Measurements from ENCODE around the gene ARSB.

The ARSB gene

GRCh38 chr5:78771260-78772205 lies 213.6 kb downstream of the ARSB start:
- TF ChIP-seq TAF1 (IDR thresholded peaks at IDR 0.05; ENCODE audit: borderline replicate concordance, insufficient read depth, low read length) = no peak
- no peak for TF ChIP-seq REST (IDR thresholded peaks at IDR 0.05; ENCODE audit: insufficient read depth in 1 of 2, low read depth in 2 of 2, low read length in 2 of 2)
- no peak for TF ChIP-seq SIN3A (IDR thresholded peaks at IDR 0.05; ENCODE audit: borderline replicate concordance, insufficient read depth, low read length)
- TF ChIP-seq POLR2AphosphoS5 (IDR thresholded peaks at IDR 0.05; ENCODE audit: low read depth, low read length) = no peak
- no peak for TF ChIP-seq FOXP2 (optimal IDR thresholded peaks at IDR 0.05; ENCODE audit: borderline replicate concordance, extremely low read depth, extremely low read length, insufficient read depth)

GRCh38 chr5:78768781-78769380 lies 216.2 kb downstream of the ARSB start:
- no peak for TF ChIP-seq POLR2AphosphoS5 (IDR thresholded peaks at IDR 0.05; ENCODE audit: low read depth, low read length)
- TF ChIP-seq TAF1 (IDR thresholded peaks at IDR 0.05; ENCODE audit: borderline replicate concordance, insufficient read depth, low read length) = no peak
- TF ChIP-seq SIN3A (IDR thresholded peaks at IDR 0.05; ENCODE audit: borderline replicate concordance, insufficient read depth, low read length) = no peak

GRCh38 chr5:78766412-78766762 lies 218.7 kb downstream of the ARSB start:
- TF ChIP-seq FOXP2 (optimal IDR thresholded peaks at IDR 0.05; ENCODE audit: borderline replicate concordance, extremely low read depth, extremely low read length, insufficient read depth) (no peak), REST (IDR thresholded peaks at IDR 0.05; ENCODE audit: insufficient read depth in 1 of 2, low read depth in 2 of 2, low read length in 2 of 2) (no peak), POLR2AphosphoS5 (IDR thresholded peaks at IDR 0.05; ENCODE audit: low read depth, low read length) (no peak), SIN3A (IDR thresholded peaks at IDR 0.05; ENCODE audit: borderline replicate concordance, insufficient read depth, low read length) (no peak), TAF1 (IDR thresholded peaks at IDR 0.05; ENCODE audit: borderline replicate concordance, insufficient read depth, low read length) (no peak)

- no peak for TF ChIP-seq TAF1 (IDR thresholded peaks at IDR 0.05; ENCODE audit: borderline replicate concordance, insufficient read depth, low read length)
- TF ChIP-seq REST (IDR thresholded peaks at IDR 0.05; ENCODE audit: insufficient read depth in 1 of 2, low read depth in 2 of 2, low read length in 2 of 2) = no peak
- no peak for TF ChIP-seq FOXP2 (optimal IDR thresholded peaks at IDR 0.05; ENCODE audit: borderline replicate concordance, extremely low read depth, extremely low read length, insufficient read depth)
- TF ChIP-seq SIN3A (IDR thresholded peaks at IDR 0.05; ENCODE audit: borderline replicate concordance, insufficient read depth, low read length) = no peak
- TF ChIP-seq POLR2AphosphoS5 (IDR thresholded peaks at IDR 0.05; ENCODE audit: low read depth, low read length) = no peak
These were observed 219.2 kb downstream of the ARSB start for GRCh38 chr5:78765756-78766411.

- TF ChIP-seq POLR2AphosphoS5 (IDR thresholded peaks at IDR 0.05; ENCODE audit: low read depth, low read length) (no peak), FOXP2 (optimal IDR thresholded peaks at IDR 0.05; ENCODE audit: borderline replicate concordance, extremely low read depth, extremely low read length, insufficient read depth) (no peak), SIN3A (IDR thresholded peaks at IDR 0.05; ENCODE audit: borderline replicate concordance, insufficient read depth, low read length) (no peak), REST (IDR thresholded peaks at IDR 0.05; ENCODE audit: insufficient read depth in 1 of 2, low read depth in 2 of 2, low read length in 2 of 2) (no peak), TAF1 (IDR thresholded peaks at IDR 0.05; ENCODE audit: borderline replicate concordance, insufficient read depth, low read length) (no peak)
These were observed 220.0 kb downstream of the ARSB start for GRCh38 chr5:78765116-78765515.

Data from PFSK-1 (cell line).